HL-60/S4 treated with retinoic acid at 250 ng/mL for 4 days and 3 days (cell line): ENCODE data around the gene C3orf18.

Source experiments
- in situ Hi-C: fragments of 300-500 bp; cut with MboI; formaldehyde crosslinking; loops from 2 replicates; pipeline ENCODE4 v1.7.0; 2022; ENCODE audit warnings: low sequenced_read_pairs

The C3orf18 gene

DNA sequence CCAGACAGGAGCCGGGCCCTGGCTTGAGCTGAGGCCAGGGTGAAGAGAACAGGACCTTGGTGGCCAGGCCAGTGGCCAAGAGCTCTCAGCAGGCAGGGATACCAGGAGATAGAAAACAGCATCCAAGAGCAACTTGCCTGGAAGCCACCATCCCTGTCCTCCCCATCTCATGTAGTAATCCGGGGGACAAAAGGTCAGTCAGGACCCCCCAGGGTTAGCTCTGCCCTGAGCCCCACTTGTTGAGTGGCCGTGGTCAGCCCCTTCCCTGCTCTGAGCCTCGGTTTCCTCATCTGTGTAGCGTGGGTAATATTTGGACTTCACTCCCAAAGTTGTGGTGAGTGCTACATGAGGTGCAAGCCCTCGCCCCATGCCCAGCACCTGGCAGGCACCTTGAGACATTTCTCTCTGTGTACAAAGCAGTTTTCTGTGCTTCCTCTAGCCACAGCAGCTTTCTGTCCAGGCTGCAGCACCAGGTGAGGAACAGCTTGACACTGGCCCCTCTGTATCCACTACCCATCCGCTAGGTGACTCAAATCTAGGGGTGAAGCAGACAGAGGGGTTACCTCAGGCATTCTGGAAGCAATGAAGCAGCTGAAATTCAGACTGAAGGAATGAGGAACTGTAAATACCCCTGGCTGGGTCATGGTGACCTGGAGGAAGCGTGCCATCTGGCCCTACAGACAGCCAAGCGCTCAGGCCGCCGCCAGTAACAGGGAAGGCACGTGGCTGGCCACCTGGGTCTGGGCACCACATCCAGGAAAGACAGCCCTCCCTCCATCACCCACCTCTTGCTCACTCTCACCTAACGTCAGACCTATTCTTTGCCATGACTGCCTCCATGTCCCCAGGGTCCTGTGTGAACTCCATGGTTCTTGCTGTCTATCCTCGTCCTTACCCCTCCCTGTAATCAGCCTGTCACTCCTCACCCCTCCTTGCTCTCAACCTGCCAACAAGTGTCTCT is 37.4 kb upstream of the C3orf18 start:
- in situ Hi-C loops, result loop anchor here (25.0 kb wide), 1 partner anchor 757 kb away; no protein-coding TSS in a partner anchor

DNA sequence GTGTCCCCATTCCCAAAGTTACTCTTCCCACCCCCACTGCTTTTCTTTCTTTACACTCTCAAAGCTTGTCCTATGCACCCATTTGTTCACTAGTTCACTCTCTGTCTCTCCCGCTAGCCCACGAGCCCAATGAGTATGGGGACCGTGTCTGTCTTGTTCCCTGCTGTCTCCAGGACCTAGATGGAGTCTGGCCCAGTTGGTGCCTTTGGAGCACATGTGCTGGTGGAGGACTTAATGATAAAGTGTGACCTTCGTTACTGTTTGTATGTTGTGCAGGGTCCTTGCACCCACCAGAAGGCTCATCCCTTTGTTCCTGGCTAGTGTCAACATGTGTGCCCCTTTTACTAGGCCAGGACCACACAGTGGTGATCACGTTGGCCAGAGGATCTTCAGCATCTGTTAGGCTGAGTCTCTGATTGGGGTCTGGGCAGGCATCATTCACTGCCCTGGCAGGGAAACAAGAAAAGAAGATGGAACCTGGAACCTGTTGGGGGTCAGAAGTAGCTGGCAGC is 36.6 kb upstream of the C3orf18 start:
- in situ Hi-C loops, result loop anchor here (25.0 kb wide), 1 partner anchor 758 kb away; no protein-coding TSS in a partner anchor

DNA sequence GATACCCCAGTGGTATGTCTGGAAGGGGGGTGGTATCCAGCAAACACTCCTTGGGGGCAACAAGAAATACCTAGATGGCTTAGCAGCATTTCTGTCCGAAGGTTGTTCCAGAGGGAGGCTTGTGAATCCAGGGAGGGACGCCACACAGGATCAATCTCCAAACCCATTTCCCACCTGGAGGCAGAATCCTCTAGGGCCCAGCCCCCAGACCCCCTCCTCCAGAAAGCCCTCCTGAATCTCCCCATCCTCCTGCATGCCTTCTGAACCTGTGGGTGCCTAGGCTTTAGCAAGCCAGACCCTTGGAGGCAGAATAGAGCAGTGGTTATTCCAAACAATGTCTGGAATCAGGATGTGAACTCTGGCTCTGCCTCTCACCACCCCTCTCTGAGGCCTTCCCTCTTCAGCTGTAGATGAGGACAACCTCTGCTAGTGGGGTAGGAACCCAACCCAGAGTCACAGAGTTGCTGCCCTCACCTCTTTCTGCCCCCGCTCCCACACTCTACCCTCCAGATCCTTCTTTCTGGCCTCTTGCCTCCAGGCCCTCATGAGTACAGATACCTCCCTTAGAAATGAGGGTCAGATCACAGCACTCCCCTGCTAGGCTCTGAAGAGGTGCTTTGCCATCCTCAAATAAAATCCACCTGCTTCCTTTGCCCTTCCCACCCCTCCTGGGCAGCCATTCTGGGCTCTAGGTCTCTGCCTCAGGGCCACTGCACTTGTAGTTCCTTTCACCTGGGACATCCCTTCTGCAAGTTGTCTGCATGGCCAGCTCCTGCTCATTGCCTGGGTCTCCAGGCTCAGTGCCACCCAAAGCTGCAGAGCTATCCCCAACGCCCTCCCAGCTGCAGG is 35.9 kb upstream of the C3orf18 start:
- in situ Hi-C loops, result loop anchor here (25.0 kb wide), 1 partner anchor 759 kb away; no protein-coding TSS in a partner anchor

DNA sequence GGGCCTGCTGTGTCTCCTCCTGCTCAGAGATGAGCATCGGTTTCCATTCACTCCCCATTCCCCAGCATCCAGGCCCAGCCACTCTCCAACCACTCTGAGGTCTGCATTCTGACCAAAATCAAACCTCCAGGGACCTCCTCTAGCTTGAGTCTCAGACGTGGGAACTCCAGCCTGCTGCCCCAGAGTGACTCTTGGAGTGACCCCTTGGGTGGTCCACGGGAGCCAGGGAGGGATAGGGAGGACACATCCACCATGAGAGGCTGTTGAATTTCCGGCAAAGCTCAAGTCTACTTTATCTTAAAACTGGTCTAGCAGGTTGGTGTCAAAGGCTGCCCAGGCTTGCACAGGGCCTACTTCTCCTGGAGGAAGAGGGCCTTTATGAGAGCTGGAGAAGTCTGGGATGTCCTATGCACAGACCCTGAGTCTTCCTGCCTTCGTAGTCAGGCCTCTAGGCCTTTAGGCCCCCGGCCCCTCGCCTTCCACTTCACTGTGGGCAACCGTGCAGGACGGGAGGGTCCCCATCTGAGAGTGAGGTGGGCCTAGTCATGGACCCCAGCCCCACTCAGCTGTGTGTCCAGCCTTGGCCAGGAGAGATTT is 35.1 kb upstream of the C3orf18 start:
- in situ Hi-C loops, result loop anchor here (25.0 kb wide), 1 partner anchor 760 kb away; no protein-coding TSS in a partner anchor

DNA sequence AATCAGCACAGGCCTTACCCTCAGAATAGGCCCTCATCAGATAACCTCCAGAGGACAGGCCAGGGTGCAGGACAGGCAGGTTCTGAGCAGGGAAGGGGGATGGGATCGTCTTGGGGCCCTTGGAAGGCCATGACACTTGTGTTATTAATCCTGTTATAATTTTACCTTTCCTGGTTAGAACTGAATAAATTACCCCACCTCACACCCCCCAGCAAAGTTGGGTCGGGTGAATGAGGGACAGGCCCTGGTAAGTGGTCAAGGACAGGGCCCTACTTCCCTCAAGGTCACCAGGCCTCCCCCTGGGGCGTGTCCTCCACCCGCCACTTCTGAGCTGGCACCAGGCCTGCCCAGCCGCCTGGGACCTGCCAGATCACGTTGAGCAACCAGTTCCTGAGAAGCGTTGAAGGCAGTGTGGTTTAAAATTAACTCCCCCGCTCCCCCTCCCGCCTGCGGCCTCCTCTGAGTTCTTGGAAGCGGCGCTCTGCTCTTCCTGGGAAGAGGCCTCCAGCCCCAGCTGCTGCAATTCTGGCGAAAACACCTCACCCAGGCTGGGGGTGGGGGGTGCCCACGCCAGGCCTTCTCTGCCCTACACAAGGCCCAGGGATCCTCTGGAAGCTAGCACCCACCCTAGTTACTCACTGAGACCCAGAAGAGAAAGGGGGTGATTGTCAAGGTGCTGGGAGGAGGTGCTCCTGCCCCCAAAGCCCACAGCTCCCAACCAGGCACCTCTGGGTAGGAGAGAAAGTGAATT is 33.5 kb upstream of the C3orf18 start:
- in situ Hi-C loops, result loop anchor here (25.0 kb wide), 1 partner anchor 761 kb away; no protein-coding TSS in a partner anchor

DNA sequence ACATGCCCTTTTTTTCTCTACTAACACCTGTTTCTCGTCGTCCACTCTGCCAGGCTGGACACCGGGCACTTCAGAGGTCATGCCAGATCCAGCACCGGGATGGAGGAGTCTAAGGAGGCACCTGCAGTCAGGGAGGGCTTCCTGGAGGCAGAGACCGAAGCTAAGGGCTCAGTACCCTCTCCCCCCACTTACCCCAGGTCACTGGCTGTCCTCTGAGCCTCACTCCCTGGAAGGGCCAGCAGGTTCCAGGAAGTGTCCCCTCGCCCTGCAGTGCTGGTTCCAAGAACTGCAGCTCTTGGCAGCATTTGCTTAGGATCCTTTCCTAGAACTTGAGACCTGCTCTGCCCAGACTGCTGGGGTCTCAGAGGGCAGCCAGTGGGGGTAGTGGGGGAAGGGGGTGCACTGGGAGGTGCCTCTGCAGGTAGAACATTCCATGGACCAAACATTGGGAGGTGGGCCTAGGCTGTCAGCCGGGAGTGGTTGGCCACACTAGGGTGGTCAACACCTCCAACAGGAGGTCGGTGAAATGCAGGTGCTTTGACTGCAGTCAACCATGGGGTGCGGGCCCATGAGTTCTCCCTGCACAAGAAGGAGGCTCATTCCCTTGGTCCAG is 32.7 kb upstream of the C3orf18 start:
- in situ Hi-C loops, result loop anchor here (25.0 kb wide), 1 partner anchor 762 kb away; no protein-coding TSS in a partner anchor

DNA sequence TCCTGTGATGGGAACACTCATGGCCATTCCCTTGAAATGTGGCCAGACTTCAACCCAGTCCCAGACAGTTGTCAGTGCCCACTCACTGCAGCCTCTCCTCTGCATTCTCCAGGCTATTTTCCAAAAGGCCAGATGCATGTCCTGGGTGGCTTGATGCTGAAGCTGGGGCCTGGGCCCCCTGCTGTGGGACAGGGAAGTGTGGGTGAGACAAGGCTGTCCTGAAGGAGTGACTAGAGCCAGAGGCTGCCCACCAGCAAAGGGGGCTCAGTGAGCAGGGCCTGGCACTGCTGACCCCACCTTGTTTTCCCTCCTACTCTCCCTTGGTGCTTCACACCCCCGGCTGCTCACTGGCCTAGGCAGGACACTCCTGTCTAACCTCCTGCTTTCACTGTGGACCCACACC is 32.2 kb upstream of the C3orf18 start:
- in situ Hi-C loops, result loop anchor here (25.0 kb wide), 1 partner anchor 763 kb away; no protein-coding TSS in a partner anchor

DNA sequence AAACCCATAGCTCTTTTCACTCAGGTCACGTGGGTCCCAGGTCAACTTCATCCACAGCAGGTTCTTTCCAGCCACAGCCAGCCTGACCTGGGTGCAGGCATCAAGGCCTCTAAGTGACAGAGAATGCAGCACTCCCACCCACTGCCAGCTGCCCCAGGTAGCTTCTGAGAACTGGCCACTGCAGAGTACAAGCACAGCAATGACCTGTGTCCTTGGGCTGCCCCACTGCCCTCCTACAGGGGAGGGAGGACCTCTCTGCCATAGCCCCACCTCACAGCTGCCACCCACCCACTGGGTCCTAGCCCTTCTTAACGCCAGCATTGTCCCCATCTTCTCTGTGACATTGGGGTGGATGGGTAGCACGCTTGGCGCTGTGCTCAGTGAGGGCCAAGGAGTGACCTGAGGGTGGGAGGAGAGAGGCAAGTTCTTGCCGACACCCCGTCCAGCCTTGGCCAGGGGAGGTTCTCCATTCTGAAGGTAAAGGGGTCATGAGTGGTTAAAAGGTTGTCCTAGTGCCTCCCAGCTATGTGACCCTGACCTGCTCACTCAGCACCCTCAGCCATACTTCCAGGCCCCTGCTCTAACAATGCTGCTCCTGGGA is 31.7 kb upstream of the C3orf18 start:
- in situ Hi-C loops, result no loop called here

DNA sequence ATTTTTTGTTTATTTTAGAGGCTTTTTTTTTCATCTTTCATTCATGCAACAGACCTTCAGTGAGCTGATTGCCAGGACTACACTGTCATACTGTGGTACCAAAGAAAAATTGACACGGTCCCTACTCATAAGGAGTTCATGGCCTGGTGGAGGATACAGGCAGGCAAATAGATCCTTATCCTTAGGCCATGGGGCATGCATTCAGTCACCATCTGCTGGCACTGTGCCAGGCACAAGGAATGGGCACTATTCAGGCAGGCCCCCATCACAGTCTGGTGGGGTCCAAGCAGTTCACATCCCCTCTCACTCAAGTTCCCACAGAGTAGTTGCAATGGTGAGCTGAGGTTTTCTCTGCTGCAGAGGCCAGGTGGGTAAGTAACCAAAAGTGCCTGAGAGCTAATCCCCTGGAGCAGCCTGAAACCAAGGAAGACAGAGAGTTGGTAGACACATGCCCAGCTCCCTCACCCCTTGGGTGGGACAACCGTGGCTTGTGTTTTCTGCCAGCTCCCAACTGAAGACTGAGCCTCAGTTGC is 26.8 kb upstream of the C3orf18 start:
- in situ Hi-C loops, result no loop called here

DNA sequence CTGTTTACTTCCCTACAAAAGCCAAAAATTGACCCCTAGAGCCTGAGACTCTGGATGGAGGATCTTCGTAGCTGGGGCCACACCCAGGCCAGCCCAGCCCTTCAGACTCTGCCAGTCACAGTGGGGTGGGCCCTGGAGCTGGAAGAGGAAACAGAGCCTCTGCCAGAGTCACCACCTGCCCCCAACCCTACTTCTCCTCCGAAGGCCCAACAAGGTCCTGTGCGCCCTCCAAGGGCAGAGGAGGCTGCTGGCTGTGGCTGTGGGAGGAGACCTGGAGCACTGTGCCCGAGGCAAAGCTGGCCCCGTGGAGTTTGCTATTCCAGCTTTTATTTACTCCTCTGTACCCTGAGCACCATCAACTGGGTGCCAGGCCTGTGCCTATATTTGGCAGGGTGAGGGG is 25.0 kb upstream of the C3orf18 start:
- in situ Hi-C loops, result no loop called here

DNA sequence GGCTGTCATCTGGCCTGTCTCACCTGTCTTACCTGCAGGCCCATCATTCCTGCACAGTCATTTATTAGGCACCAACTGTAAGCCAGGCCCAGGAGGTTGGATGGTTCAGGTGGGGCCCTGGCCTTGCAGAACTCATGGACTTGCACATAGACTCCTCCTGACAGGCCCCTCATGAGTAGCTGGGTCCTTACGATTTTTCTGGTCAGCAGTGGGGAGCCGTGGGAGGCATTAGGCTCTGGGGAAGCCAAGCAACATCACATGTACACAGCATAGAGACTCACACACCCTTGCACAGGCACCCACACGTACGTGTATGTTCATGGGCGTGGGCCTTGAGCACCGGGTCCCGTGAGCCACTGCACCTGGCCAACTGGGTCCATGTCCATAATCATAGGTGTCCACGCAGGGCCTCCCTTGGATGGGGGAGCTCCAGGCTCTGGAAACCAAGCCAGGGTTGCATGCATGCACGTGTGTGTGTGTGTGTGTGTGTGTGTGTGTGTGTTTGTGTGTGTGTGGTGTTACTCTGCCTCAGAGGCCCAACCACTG is 23.7 kb upstream of the C3orf18 start:
- in situ Hi-C loops, result no loop called here

DNA sequence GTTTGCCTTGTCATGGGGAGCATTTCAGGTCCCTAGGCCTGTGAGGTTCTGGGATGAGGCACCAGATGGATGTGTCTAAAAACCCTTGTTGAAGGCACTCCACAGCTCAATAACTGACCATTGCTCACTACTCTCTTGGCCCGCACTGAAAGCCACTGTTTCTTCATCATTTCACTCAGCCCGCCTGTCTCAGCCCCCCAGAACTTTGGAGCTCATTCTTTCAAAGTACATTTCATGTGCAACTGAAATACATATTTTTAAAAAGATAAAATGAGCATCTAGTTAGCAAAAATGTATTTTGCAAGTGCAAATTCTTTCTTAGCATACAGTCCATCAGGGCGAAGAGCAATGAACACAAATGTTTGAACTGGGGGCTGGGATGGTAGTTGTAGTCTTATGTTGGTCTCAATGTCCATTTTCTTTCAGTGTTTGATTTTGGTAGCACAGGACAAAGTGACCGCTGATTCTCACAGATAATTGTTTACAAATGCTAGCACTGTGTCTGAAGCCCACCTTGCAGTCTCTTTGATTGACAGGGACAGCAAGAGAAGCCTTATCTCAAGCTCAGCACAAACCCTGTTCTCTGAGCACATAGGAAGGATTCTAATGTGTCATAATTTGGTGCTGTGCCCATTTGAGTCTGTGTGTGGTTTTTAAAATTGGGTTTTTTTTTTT is 21.3 kb upstream of the C3orf18 start:
- in situ Hi-C loops, result no loop called here

DNA sequence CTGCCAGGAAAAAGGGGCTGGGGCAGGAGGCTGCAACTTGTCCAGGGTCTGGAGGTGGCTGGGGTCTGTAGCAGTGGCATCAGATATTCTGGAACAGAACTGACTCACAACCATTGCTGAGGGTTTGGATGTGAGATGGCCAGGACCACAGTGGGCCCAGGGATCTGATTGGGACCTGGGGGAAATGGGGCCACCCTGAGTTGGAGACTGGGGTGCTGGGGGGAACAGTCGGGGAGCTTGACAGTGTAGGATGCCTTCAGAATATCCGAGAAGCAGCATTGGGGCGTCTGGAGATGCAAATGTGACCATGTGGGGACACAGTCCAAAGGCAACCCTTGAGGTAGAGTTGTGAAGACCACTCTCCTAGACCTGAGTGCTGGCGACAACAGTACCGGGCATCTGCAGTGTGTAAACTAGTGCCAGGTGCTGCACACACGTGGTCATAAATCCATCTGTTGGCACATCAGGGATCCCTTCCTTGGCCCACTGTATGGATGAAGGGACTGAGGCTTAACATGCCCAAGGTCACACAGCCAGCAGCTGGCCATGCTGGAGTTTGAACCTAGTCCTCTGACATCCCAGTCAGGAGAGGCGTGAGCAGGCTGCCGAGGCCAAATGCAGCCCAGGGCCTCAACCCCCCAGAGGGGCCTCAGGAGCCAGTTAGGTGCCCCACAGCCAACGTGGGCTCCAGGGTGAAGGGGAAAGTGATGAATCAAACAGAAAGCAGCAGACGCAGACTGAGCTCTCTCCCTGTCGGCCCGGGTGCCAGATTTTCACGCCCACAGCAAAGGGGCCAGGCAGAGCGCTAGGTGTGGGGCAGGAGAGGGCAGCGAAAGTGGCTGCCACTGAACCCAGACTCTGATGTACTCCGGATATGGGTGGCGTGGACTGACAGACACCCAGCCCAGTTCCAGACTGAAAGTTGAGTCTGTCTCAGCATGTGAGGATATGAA is 20.5 kb upstream of the C3orf18 start:
- in situ Hi-C loops, result no loop called here

DNA sequence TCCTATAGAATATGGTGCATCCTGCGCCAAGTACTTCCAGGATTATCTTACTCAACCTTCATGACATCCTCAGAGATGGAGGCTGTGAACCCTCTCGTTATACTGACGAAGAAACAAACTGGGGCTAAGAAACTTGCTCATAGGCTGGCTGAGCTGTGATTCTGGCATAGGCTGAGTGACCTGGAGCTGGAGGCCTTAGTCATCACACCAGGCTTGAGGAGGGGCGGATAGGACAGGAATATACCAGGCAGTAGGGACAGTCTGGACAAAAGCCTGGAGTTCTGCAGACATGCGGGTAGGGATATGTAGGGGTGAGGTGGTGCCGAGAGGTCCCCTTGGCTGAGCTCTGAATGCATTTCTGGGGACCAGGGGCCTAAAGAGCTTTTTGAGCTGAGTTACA is 19.8 kb upstream of the C3orf18 start:
- in situ Hi-C loops, result no loop called here

DNA sequence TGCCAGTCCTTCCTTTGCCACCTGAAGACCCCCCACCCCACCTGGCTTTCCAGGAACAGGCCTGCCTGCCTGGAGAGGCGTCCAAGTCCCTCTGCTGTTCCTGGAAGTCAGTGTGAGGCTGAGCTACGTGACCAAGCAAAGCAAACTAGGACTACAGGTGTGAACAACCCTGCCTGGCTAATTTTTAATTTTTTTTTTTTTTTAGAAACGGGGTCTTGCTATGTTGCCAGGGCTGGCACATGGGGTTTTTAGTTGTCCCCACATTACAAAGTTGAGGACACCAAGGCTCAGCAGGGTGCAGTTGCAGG is 19.2 kb upstream of the C3orf18 start:
- in situ Hi-C loops, result no loop called here

DNA sequence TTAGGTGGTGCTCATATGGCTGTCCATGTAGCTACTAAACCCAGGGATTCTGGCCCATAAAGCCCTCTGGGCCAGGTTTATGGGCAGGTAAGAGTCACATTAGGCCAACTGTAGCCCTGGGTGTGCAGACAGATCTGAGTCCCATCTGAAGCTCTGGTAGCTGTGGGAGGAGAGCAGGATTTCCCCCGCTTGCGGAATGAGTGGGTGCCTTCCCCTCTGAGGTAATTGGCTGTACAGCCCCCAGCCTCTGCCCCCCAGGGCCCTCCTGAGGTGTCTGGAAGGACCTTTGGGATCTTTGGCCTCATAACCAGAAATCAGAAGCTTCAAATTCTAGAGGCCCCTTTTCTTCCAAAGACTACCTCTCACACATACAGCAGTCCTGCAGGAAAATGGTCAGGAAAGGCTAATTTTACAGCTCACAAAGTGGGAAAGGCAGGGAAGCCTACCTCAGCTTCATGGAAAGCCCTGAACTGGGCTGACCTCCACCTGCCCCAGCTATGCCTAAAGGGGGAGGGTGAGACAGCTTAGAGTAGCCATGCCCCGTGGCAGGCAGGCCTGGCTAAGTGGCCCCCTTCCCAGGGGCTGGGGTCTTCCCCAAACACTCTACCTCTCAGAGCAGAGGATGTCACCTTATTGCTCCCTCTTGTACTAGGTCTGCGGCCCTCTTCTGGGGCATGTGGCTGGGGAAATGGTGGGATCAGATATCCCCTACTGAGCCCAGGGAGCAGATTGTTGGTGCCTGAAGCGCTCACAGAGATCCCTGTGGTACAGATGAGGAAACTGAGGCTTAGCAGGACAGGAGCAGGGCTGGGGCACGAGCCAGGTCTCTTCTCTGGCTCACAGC is 18.6 kb upstream of the C3orf18 start:
- in situ Hi-C loops, result no loop called here
